ENCODE data around the gene BOLA2. TPM values are rescaled to one million over a fixed set of nuclear protein-coding genes. Genes with fewer than 3 reads are reported as not detected.
"Not testable (repeated sequence)": the region's sequence is repeated elsewhere in the genome, so short reads cannot be mapped to it uniquely, and the experiment has no call there.

BOLA2 gene
- polyA plus RNA-seq (ENCODE audit: insufficient read length in 4 of 4): 10 to 100 TPM in 2 of 4 donors, 1 to 10 TPM in 2; 7.0 to 16.1 (median 9.9) TPM

- not testable (repeated sequence) for DNase-seq (ENCODE audit: low read depth in 4 of 4, low spot score in 3 of 4)
These were observed at the start of gene BOLA2, which contains the start of gene SLX1B for GRCh38 chr16:29454269-29454668. BOLA2 (minus strand) TSS chr16:29454351; CDS start chr16:29454253, 98 bp downstream. SLX1B (plus strand) TSS chr16:29454533.

DNA sequence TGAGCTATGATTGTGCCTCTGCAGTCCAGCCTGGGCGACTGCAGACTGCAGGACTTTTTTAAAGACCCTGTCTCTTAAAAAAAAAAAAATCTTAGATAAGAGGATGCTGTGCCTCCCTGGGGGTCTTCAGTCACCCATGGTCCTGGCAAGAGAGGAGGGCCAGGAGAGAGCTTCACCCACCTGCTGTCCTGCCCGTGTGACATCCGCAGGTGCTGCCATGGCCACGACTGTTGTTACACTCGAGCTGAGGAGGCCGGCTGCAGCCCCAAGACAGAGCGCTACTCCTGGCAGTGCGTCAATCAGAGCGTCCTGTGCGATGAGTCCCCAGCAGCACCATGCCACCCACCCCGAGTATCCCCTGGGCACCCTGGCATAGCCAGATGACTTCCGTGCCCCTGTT, 28.1 kb upstream of the BOLA2 start:
- not testable (repeated sequence) for DNase-seq (ENCODE audit: low read depth in 4 of 4, low spot score in 3 of 4)

DNA sequence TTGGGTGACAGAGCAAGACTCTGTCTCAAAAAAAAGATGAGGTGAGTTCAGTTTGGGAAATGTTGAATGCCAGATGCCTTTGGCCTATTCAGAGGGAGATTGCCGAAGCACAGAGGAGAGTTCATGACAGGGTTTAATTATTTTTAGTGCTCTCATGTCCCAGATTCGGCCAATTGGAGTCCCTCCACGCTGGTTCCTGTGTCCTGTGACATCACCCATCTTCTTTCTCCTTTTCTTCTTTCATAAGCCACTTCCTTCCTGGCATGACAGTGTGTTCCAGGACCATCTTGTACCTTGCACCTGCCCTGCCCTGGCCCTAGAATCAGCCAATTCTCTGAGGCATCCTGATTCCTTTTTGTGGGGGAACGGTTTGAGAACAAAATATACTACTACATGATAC, 17.9 kb upstream of the BOLA2 start:
- DNase-seq (ENCODE audit: low read depth in 4 of 4, low spot score in 3 of 4): not testable (repeated sequence)

DNA sequence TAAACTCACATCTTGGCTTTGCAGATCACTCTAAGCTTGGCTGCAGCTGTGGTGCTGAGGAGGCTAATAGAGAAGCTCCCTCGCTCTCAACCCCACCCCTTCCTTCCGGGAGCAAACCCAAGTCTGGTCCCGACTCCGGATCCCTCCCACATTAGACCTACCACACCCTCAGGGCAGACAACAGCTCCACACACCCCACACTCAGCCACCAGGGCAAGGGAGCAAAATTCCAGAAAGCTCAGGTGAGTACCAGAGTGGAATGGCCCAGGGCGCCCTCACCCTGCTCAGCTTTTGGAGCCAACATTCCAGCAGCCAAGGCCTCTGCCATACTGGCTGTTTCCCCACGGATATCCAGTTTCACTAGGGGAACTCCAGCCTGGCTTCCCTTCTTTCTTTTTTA, 15.5 kb upstream of the BOLA2 start:
- DNase-seq (ENCODE audit: low read depth in 4 of 4, low spot score in 3 of 4): not testable (repeated sequence)

DNA sequence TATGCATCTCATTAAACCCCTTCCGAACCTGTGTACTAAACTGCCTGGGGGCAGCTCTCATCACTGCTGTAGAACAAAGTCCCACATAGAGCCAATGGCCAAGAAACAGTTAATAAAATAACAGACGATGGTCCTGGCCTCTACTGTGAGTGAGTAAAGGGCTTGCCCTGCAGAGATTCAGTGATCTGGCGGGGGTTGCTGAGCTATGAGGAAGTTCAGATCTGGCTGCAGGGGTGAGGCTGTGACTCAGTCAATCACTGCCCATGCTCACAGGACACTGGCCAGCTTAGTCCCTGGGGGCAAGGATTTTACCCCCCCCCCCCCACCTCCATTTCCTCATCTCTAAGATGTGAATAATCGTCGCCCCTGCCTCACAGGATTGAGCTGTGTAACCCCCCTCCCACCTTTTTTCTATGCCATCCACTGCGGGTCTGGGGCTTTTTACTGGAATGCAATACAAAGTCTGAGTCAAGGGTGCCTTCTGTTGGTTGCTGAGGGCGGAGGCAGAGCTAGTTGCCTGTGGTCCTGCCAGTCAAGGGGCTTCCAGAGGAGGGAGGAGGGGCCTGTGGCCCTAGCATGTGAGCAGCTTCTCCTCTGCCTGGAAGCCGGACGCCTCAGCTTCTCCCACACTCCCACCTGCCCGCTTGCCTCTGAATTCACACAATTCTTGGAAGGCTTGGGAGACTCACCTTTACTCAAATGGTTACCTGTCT, 13.7 kb upstream of the BOLA2 start:
- not testable (repeated sequence) for DNase-seq (ENCODE audit: low read depth in 4 of 4, low spot score in 3 of 4)

DNA sequence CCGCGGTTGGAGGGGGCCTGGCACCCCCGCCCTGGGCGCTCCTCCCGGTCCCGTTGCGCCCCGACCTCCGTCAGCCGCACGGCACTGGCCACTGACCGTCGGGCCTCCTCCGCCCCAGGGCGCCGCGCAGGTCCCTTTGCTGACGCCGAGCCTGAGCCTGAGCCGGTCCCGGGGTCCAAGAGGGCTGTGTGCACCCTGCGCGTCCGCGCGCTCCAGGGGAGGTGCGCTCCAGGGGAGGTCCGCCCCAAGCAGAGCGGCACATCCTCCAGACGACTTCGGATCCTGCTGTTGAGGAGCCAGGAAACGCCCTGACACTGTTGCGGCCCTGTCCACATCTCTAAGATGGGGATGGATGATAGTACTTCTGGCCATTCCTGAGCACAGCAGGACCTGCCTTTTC, 12.8 kb upstream of the BOLA2 start:
- DNase-seq (ENCODE audit: low read depth in 4 of 4, low spot score in 3 of 4): not testable (repeated sequence)

DNA sequence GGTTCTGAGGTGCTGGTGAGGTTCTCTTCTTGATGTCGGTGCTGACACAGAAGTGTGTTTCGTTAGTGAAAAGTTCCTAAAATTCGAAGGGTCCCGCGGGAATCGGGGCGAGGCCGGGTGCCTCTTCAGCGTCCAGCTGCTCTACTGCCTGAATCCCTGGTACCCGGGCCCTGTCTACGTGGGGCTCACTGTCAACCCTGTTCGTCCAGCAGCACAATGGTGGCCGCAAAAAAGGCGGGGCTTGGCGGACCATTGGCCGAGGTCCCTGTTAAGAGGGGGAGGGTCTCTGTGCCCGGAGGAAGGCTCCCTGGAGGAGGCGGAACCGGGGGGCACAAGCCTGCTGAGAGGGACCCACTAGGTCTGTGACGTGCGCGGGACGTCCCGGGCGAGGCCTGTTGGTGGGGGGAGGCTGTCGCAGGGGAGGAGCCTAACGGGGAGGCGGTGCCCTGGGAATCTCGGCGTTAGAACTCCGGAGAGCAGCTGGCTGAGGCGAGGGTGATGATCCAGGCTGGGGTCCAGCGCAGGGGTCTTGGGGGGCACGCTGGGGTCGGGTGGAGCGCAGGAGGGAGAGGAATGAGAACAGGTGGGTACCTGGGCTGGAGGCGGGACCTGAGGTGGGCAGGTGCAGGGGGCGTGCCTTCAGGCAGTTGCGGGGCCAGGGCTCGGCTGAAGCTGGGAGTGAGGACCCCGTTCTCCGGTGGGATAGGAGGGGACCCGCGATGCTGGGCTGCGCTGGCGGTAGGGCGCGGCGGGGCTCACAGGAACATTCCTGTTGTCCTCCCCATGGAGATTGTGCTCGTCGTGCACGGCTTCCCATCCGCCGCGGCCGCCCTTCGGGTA, 12.1 kb upstream of the BOLA2 start:
- DNase-seq (ENCODE audit: low read depth in 4 of 4, low spot score in 3 of 4): not testable (repeated sequence)

GRCh38 chr16:29460647-29461030, 6.5 kb upstream of the BOLA2 start:
- not testable (repeated sequence) for DNase-seq (ENCODE audit: low read depth in 4 of 4, low spot score in 3 of 4)

GRCh38 chr16:29459706-29460646, 5.8 kb upstream of the BOLA2 start, which contains the start of gene SULT1A4:
SULT1A4 (plus strand) TSS chr16:29459913; CDS start chr16:29461386, 1,473 bp downstream.
- not testable (repeated sequence) for DNase-seq (ENCODE audit: low read depth in 4 of 4, low spot score in 3 of 4)

DNA sequence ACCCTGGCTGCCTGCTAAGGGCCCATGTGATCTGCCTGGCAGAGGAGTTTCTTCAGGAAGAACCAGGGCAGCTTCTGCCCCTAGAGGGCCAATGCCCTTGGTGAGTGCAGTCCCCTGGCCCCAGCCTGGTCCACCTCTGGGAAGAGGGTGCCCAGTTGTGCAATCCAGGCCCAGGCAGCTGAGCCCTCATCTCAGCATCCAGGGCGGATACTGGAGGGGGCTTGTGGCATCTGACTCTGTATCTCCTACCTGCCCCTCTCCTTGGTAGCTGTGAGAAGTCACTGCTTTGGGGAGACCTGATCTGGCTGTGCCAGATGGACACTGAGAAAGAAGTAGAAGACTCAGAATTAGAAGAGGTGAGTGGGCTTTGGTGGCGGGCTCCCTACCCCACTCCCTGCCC, 3.5 kb upstream of the BOLA2 start:
- DNase-seq (ENCODE audit: low read depth in 4 of 4, low spot score in 3 of 4): not testable (repeated sequence)

DNA sequence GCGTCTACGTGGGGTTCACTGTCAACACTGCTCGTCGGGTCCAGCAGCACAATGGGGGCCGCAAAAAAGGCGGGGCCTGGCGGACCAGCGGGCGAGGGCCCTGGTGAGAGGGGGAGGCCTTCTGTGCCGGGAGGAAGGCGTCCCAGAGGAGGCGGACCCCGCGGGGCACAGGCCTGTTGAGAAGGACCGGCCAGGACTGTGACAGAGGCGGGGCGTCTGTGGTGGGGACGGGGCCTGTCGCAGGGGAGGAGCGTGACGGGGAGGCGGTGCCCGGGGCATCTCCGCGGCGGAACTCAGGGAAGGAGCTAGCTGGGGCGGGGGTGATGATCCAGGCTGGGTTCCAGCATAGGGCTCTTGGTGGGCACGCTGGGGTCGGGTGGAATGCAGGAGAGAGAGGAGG, 677 bp upstream of the BOLA2 start:
- DNase-seq (ENCODE audit: low read depth in 4 of 4, low spot score in 3 of 4): not testable (repeated sequence)

DNA sequence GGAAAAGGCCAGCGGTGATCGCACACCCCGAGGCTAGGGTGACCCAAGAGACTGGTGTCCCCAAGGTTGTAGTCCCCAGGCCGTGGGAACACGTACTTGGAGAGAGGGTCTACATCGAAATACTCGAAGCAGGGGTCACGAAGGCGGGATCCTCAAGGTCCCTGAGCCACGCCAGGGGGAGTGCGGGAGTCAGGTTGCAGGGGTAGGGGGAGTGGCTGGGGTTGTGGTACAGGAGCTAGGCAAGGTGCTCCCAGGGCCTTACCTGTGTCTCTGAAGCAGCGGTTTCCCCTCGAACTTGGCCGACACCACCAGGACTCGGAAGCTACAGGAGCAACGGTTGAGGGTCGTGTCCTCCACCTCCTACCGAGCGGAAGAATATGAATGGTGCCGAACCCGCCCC, 397 bp downstream of the BOLA2 start:
- not testable (repeated sequence) for DNase-seq (ENCODE audit: low read depth in 4 of 4, low spot score in 3 of 4)

DNA sequence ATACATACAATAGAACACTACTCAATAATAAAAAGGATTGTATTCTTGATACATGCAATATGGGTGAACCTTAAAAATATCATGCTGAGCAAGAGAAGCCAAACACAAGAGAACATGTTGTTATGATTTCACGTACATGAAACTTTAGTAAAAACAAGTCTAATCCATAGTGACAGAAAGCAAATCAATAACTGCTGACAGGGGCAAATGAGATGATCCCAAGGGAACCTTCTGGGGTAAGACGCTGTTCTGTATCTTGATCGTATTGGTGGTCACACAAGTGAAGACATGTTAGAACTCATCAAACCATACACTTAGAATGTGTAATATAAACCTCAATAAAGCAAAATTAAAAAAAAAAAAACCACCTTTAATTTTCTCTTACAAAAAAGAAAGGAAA, 28.8 kb downstream of the BOLA2 start:
- DNase-seq (ENCODE audit: low read depth in 4 of 4, low spot score in 3 of 4): not testable (repeated sequence)

DNA sequence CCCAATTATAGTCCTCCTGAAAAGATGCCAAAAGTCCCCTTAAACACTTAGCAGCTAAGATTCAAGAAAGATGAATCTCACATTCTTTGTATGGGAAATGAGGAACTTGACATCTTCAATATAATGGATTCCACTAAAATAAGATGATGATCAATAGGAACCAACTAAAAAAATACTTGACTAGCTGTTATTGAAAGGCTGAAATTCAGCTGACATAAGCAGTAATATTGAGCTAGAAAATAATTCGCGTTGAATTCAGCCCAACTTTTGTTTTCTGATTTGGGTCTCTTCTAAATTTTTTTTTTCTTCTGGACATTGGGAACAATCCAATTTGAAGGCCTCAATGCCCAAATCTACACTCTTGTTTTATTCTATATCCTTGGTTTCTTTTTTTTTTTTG, 30.6 kb downstream of the BOLA2 start:
- DNase-seq (ENCODE audit: low read depth in 4 of 4, low spot score in 3 of 4): not testable (repeated sequence)

DNA sequence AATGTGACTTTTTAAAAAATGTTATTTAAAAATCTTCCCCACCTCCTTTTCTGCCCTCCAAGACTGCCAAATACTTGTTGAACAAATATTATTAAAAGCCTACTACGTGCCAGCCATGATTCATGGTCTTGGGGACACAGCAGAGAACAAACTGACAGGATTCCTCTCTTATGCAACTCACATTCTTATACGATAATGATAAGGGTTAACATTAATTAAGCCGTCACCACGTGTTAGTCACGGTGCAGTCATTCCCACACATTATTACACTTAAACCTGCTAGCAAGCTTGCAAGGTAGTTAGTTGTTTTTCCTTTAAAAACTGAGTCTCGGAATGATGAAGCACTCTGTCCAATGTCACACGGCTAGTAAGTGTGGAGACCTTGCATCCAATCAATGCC, 48.9 kb downstream of the BOLA2 start:
- DNase-seq (ENCODE audit: low read depth in 4 of 4, low spot score in 3 of 4): not testable (repeated sequence)

Other genes starting within 250 kb of the BOLA2 start
- 1 to 10 TPM in 3 of 4 donors, under 1 TPM in 1; 0.97 to 2.2 (median 1.2) TPM for gene NPIPB11, start 47.6 kb downstream of the BOLA2 start, polyA plus RNA-seq (ENCODE audit: insufficient read length in 4 of 4)
- 10 to 100 TPM; 10.4 to 15.6 (median 13.2) TPM for gene SLX1B, start 182 bp upstream of the BOLA2 start, polyA plus RNA-seq (ENCODE audit: insufficient read length in 4 of 4)
- gene SULT1A4, start 5.6 kb upstream of the BOLA2 start, polyA plus RNA-seq (ENCODE audit: insufficient read length in 4 of 4): 10 to 100 TPM in 3 of 4 donors, 1 to 10 TPM in 1; 9.9 to 26.2 (median 18.0) TPM
- 10 to 100 TPM; 20.9 to 41.2 (median 30.3) TPM for gene NPIPB12, start 52.1 kb upstream of the BOLA2 start, polyA plus RNA-seq (ENCODE audit: insufficient read length in 4 of 4)
- 1 to 10 TPM; 2.2 to 3.4 (median 2.7) TPM for gene SPN, start 208.9 kb upstream of the BOLA2 start, polyA plus RNA-seq (ENCODE audit: insufficient read length in 4 of 4)
- gene QPRT, start 224.8 kb upstream of the BOLA2 start, polyA plus RNA-seq (ENCODE audit: insufficient read length in 4 of 4): 100 to 1,000 TPM; 141 to 195 (median 149) TPM

Measured in right renal pelvis (tissue), 4 donors.